DMS53 treated with DMSO at 0.1 percent for 48 hours (cell line): Measurements from ENCODE around the gene UNC80.

Experiments
- DNase-seq: peaks from one replicate; lab custom pipeline; 2025; ENCODE audit not compliant: unreplicated experiment; lab: John Stamatoyannopoulos, UW

The UNC80 gene

DNA sequence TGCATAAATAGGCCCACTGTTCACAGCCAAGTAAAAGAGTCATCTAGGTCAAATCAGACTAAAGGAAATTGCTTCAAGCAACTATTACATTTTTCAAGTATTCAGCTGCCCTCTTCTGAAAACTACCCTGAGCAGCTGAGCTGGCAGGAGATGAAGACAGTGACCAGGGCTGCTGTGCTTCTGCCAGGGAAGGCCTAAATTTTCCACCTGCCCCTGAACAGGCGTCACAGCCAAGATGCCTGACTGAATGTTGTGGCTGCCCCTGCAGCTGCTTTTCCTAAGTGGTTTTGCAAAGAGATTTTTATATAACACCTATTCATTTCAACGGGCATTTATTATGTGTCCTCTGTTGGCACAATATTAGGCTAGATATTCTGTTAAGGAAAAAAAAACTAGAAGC, 134.1 kb downstream of the UNC80 start:
- no peak for DNase-seq

DNA sequence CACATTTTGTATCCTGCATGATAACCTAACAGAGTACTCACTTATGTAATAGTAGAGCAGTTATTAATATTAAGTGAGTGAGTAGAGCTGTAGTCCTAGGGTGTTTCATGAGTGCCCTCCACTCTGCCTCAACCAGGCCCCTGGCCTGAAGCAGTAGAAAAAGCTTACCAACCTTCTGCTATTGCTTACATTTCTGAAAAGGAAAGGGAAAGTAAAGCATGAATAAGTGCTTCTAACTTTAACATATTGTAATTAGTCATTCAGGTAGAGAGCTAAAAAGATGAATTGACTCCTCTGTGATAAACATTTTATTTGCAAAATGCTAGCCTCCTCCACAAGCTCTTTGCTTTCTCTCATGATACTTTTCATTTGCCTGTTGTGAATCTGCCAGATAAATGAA, 136.1 kb downstream of the UNC80 start:
- no peak for DNase-seq

- no peak for DNase-seq
These were observed 136.9 kb downstream of the UNC80 start for GRCh38 chr2:209908511-209908910.

DNA sequence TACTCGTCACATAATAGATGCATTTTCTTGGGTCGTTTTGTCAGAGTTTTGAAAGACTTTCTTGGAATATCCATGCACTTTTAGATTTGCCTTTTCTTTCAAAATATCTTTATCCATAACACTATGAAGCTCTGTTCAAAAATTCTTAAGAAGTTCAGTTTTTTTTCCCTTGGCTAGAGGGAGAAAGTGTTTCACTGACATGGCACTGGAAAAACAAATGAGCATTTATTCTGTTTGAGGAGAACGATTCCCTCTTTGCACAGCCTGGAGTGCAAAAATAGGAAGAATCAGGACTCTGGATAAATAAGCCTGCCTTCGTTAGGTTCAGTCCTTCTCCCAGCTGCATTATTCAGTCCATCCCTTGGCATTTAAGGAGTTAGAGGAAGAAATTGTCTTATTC, 139.9 kb downstream of the UNC80 start:
- no peak for DNase-seq

DNA sequence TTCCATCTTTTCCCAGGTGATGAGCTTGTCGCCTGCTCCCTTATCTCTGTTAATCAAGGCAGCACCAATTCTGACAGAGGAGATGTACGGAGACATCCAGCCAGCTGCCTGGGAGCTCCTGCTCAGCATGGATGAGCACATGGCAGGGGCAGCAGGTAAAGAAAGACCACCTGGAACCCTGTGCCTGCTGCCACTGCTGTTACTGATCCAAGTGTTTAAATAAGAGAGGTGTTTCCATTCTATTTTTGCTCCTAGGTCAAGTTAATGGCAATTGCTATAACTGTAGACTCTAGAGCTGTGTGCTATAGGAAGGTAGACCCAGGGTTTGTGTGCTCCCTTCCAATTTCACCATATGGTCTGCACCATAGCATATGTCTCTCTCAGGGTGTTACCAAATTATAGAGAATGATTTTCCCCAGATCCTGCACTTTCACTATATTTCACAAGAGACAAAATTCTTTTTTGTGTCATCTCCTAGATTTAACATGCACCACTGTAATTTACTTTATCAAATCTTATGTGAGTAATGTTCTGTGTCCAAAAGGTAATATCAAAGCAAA, 142.2 kb downstream of the UNC80 start:
- no peak for DNase-seq

- DNase-seq: no peak
These were observed 145.6 kb downstream of the UNC80 start for GRCh38 chr2:209917154-209917771.

- no peak for DNase-seq
These were observed 146.6 kb downstream of the UNC80 start for GRCh38 chr2:209918251-209918650.

DNA sequence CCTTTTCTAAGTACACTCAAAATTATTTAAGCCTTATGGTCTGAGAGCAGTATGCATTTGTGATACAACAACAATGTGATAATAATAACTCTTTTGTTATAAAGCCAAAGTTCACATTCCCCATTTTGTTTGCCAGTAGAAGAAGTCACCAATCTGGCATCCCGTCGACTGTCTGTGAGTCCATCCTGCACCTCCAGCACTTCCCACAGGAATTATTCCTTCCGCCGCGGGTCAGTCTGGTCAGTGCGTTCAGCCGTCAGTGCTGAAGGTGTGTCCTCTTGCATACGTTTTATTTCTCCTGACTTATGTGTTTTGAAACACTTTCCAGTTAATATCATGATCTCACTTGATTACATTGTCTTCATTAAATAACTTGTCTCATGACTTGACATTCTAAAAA, 150.5 kb downstream of the UNC80 start:
- DNase-seq: no peak

- DNase-seq: no peak
These were observed 157.7 kb downstream of the UNC80 start for GRCh38 chr2:209929369-209929768.

DNA sequence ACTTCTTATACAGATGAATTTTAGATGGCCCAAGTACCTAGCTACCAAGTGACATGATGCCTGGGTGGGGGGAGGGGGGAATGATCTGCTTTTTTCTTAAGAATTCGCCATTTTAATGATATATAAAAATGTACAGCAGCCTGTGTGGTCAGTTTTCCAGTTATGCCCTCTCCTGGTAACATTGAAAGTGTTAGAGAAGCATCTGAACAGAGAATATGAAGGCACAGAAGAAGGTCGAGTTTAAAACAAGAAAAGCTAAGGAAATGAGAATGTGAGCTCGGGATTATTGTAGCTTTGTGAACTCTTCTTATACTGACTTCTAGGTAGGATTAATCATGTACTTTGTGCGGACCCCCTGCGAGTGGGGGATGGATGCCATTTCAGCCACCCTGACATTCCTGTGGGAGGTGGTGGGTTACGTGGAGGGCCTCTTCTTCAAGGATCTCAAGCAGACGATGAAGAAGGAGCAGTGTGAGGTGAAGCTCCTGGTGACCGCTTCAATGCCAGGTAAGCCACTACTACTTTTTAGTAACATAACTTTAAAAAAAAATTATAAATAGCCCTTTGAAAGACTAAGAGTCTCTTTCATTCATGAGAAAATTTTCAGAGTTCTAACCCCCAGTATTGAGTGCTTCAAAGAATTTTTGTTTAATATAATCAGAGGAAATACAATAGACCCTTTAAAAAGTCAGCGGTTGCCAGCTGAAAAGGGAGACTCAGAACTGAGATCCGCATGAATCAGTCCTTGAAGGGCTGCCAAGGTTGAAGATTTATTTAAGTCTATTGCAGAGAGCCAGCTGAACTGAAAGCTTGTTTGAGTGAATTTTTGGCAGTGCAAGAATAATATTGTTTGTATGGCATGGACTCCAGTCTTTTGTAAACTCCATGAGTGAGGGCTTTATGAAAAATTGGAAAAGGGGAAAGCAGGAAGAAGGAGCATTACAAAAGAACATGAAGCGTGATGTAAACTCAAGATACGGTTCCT, 162.2 kb downstream of the UNC80 start:
- no peak for DNase-seq

GRCh38 chr2:209936106-209936666, 164.6 kb downstream of the UNC80 start:
- DNase-seq: no peak

GRCh38 chr2:209937893-209938292, 166.3 kb downstream of the UNC80 start:
- DNase-seq: no peak

DNA sequence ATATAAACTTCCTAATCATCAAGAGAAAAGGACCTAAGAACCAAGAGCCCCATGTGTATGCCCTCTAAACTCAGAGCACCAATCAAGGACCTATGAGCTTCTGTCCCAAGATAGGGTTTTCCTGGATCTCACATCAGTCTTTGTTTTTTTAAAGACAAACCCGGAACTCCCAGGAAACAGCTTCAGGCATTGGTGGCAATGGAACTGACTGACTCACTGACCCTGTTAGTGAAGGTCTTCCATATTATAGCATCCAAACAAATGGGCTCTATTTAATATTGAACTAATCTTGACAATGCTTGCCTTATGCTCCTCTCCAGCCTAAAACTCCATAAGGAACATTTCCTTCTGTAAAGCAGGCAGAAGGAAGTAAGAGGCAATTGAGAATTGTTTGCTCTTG, 167.3 kb downstream of the UNC80 start:
- no peak for DNase-seq

DNA sequence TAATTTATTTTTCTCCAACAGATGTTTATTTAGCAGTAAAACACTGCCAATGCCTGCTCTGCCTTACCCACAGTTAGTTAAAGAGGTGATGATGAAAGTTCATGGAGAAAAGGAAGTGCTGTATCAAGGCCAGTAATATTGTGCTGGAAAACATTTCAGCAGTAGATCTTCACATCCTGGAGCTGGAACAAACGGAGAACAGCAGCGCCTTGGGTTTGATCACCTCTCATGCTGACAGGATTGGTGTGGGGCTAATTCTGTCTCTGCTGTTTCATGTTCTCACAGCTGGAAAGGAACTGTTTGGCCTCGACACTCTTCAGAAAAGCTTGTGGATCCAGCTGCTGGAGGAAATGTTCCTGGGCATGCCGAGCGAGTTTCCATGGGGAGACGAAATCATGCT, 169.3 kb downstream of the UNC80 start:
- no peak for DNase-seq

- no peak for DNase-seq
These were observed 170.8 kb downstream of the UNC80 start for GRCh38 chr2:209942426-209942825.

DNA sequence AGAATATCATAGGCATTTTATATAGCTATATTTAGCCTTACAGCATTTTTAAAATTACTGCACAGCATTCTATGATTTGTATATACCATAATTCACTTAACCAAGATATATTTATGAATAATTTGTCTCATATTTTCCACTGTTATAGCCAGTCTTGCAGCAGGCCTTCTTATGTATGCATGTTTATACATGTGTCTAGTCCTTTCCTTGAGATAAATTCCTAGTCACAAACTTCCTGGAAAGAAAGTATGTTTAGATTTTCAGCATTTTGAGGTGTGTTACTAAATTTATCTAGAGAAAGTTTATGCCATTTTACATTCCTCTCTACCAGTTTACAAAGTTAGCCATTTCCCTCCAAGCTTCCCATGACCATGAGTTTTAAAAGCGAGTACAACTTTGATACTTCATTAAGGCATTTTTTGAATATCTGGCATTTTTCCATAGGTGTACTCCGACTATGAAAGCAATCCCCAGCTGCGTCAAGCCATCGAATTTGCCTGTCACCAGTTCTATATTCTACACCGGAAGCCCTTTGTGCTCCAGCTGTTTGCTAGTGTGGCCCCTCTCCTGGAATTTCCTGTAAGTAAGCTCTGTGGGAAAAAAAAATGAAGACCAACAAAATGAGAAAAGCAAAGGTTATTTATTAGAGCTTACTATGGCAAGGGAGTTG, 171.4 kb downstream of the UNC80 start:
- no peak for DNase-seq

DNA sequence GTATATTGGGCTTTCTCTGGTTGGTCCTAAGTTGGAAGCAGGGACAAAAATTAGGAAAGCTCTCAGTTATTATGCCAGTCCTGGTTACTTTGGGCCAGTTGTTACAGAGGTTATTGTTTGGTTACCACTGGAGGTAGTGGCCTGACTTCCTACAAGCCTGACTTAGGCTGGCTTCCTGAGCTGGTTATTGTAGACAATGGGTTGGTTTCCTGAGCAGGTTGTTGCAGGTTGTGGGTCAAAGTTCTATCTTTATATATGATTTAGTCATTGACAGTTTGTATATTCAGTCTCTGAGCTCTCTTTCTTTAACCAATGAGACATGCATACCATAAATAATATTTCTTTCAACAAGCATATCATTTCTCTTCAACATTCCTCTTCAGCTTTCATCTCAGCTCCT, 172.1 kb downstream of the UNC80 start:
- no peak for DNase-seq

DNA sequence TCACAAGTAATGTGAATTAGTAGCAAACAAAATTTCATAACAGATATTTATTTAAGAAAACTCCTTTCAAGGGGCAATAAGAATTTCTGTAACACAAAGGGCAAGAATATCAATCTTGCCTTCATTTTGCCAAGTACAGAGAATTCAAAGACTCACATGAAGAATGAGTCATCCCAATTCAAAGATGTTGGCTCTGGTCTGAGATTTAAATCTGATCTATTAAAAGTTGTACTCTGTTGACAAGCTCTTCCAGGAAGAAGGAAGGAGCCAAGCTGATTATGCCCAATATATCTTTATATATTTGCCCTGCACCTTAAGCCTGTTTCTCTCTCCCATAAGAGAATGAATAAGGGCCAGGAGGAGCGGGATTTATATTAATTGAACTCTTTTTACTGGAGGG, 174.9 kb downstream of the UNC80 start:
- no peak for DNase-seq

DNA sequence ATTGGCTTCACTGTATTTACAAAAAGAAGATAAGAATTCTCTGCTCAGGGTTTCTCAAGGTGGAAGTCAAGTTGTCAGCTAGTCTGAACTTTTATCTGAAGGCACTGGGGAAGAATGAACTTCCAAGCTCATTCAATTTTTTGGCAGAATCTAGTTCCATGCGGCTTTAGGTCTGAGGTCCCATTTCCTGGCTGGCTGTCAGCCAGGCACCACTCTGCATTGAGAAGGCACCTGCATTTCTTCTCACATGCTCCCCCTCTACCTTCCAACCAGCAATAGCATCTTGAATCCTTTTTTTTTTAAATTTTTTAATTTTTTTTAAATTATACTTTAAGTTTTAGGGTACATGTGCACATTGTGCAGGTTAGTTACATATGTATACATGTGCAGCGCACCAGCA, 184.6 kb downstream of the UNC80 start:
- DNase-seq: no peak

DNA sequence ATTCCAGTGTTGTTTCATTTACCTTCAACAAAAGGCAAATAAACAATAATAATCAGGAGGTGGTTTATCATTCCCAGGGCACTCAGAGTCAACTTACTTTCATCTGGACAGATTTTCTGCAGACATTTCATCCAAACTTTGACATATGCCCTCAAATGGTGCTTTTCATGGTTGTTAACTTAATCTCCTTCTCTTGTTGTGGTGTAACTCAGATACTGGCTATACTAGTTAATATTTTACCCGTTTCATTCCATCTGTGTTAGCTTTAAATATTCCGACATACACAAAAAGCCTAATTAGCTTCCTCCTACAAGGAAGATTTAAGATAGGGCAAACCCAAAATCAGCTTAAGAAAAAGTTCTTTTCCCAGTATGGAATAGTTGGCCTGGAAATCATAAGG, 186.4 kb downstream of the UNC80 start:
- DNase-seq: no peak

DNA sequence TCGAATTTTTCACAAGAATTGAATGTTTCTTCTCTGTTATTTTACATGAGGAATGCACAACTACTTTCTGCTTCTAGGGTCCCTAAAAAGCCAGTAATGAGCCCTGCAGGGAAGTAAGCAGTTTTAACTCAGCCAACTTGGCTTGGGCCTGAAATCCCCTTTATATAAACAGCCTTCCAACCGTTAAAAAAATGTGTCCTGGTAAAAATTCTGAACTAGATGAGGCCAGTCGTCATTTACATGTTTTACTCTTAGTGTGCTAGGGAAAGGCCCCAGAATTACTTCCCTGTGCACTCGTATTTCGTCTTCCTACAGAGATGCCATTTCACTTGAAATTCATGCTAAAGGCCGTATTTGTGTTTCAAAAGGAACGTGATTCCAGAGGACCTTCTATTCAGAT, 188.4 kb downstream of the UNC80 start:
- DNase-seq: no peak
